Omental fat pad (tissue), 4 donors: Measurements from ENCODE around the gene TEX29. TPM values are rescaled to one million over a fixed set of nuclear protein-coding genes. Genes with fewer than 3 reads are reported as not detected.

ENCODE experiments used
- ATAC-seq: fragments of 150-250 bp; one replicate; pipeline ENCODE4 v1.9.1; 2016; ENCODE audit warnings: mild to moderate bottlenecking, moderate library complexity; ENCODE audit not compliant: low FRiP score
- DNase-seq: peaks from one replicate; pipeline ENCODE4 v3.0.0-alpha.2; 2019; ENCODE audit warnings: low spot score
- CTCF ChIP-seq, 3 donors: fragments of 450-650 bp; IDR thresholded peaks; one replicate each; pipeline ENCODE4 v1.5.1; 2016 to 2017; ENCODE audit warnings: antibody characterized with exemption in 3 of 3, mild to moderate bottlenecking in 3 of 3, moderate library complexity in 2 of 3
- total RNA-seq, 4 donors: library from RNA; depleted of rRNA; stranded (reverse); fragments of >200 nt; gene quantifications; one replicate each; pipeline ENCODE4 v1.1.0, GENCODE V29; 2016

The TEX29 gene
- total RNA-seq, 4 donors from 2014 or later, result 0.94 TPM; not detected in 3

DNA sequence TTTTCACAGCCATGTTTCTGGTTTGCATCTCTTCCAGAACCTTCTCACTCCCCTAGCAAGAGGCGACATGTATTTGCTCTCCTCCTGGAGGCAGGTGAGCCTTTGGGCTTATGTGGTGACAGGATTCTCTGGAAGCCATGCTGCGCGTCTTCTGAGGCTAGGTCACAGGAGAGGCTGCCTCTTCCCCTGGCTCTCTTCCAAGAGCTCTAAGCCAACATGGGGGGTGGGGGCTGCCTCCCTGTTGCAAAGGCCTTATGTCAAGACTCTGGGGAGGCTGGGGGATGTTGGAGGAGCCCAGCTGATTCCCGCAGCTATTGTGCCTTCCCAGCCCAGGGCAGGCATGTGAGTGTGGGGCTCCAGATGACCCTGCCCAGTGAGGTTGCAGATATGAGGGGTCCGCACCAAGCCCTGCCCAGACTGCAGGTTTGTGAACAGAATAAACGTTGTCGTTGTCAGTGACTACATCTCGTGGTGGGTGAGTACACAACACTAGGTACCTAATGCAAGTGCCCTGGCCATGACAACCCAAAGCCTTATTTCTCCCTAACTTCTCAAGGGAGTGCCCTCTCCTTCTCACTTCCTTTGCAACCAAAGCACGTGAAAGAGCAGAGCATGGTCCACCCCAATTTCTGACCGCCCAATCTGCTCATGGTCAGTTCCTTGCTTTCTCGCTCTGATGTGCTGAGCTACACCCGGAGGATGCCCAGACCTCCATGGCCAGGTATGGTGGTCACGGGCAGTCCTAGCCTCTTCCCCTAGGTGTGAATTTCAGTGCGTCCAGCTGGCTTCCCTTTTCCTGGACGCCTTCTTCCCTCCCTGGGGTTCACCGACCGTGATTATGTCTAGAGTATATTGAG, 44.9 kb downstream of the TEX29 start:
- DNase-seq, result no peak
- no peak for TF ChIP-seq CTCF (IDR thresholded peaks at IDR 0.05)
- no peak for ATAC-seq

- DNase-seq (no peak), ATAC-seq (no peak)
- TF ChIP-seq CTCF (IDR thresholded peaks at IDR 0.05), result no peak
Observed at GRCh38 chr13:111367340-111367739, 46.9 kb downstream of the TEX29 start.

DNA sequence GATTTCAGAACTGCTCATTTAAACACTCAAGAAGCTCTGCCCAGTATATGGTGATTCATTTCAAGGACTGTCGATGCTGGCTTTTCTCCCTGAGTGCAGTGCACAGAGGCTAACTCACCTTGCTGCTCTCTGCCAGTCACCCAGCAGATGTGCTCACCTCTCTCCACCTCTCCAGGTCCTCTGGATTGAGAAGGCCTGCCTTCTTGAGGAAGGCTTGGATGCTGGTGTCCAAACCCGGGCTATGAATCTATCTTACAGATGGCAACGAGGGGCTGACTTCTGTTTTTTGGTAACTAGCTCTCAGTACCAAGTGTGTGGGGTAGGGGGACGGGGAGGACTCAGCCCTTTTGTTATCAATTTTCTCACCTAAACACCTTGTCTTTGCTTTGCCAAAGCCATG, 47.6 kb downstream of the TEX29 start:
- no peak for ATAC-seq
- DNase-seq, result no peak
- no peak for TF ChIP-seq CTCF (IDR thresholded peaks at IDR 0.05)

GRCh38 chr13:111370147-111370546, 49.7 kb downstream of the TEX29 start:
- no peak for TF ChIP-seq CTCF (IDR thresholded peaks at IDR 0.05)
- ATAC-seq, result no peak
- DNase-seq, result no peak

- DNase-seq, result no peak
- ATAC-seq, result no peak
Observed at GRCh38 chr13:111370570-111371535, 50.4 kb downstream of the TEX29 start.

DNA sequence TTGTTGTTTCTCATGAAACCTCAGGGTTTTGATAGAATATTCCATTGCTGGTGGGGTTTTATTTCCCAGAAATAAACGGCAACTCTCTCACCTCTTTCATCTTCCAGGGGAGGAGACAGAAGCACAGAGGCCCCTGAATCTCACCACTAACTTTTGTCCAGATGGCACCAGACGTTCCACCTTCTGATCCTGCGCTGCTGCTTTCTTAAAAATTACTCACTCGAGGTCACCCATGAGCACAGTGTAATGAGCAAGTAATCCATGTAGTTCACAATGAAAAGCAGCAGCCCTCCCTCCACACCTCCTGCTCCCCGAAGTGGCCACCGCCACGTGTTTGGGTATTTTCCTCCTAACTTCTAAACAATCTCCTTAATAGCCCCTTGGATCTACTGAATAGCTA, 51.3 kb downstream of the TEX29 start:
- DNase-seq (no peak), ATAC-seq (no peak)
- no peak for TF ChIP-seq CTCF (IDR thresholded peaks at IDR 0.05)

More at GRCh38 chr13:111370570-111371535, 50.4 kb downstream of the TEX29 start:
- TF ChIP-seq CTCF (IDR thresholded peaks at IDR 0.05), result no peak
